Activated CD4-positive, alpha-beta T cell treated with anti-CD3 and anti-CD28 coated beads, Interleukin-2, amount 50 U/mL, for 24 hours (primary cell): ENCODE results near the gene TMEM201.

Source experiments
- DNase-seq, 2 donors: peaks; one replicate each; pipeline ENCODE4 v3.0.0-alpha.2; 2020; ENCODE audit warnings: low read depth in 1 of 2, low spot score in 1 of 2

Gene TMEM201

DNA sequence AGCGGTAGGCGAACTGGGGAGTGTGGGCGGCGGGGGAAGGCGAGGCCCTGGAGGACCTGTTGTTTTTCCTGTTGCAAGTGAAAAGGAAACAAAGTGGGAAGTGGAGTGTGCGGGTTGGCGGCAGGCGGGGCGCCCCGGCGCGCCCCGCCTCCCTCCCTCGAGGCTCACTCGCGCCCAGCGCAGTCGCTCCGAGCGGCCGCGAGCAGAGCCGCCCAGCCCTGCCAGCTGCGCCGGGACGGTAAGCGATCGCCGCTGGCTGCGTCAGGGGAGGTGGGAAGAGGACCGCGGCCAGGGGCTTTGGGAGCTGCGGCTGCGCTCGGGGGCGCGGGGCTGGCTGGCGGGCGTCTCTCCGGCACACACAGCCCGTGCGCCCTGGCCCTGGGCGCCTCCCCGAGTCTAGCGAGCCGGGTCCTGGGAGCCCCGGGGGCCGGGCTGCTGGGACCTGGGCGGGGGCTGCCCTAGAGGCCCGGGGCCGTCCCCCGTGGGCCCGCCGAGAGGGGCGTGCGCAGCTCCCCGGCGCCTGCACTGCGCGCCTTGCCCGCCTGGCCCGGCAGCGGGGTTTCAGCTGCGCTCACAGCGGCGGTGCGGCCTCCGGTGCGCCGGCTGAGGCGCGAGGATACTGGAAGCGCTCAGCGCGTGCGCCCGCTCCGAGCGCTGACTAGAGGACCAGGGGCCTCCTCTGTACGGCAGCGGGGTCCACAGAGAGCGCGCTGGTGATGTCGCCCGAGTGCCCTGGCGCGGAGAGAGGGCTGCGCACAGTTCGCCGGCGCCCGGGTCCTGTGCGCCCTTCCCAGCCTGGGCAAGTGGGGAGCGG is 63.1 kb downstream of the TMEM201 start, which contains the start of gene PIK3CD:
Gene PIK3CD (plus strand): TSS at position 167 of the 814 bp plus-strand sequence. CDS start 58,725 bp downstream, outside the sequence.
- peak in 1 of 2 donors; percentile 20 for DNase-seq

DNA sequence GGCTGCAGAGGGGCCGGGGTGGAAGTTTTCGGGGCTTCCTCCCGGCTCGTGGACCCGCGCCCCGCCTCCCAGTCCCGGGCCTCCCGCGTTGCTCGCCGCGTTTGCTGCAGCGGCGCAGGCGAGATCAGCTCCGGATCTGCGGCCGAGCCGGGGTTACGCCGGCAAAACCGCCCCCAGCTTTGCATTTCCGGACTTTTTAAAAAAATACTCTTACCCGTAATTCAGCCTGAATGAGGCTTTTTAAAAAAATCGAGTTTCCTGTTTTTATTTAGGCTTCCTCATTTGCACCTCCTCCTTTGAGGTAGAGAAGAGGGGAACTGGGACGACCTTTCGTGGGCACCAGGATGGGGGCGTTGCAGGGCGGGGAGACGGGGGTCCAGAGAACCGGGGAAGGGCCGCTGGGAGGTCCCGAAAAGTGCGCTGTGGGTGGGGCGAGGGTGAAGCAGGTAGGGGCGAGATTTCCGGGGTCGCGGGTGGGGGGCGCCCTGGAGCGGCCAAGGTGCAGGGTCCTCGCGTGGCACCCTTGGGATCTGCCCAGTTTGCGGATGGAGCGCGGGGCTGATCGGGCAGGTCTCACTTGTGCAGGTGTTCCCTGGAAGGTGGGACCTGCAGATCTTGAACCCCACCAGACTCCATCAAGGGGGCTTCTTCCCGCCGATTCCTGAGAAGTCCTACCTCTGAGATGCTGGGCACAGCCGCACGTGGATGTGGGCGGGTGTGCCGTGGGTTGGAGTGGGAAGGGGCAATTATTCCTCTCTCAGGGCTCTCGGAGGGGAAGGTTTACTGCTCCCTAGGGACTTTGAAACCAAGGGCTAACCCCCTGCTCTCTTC is 63.9 kb downstream of the TMEM201 start:
- no peak for DNase-seq

DNA sequence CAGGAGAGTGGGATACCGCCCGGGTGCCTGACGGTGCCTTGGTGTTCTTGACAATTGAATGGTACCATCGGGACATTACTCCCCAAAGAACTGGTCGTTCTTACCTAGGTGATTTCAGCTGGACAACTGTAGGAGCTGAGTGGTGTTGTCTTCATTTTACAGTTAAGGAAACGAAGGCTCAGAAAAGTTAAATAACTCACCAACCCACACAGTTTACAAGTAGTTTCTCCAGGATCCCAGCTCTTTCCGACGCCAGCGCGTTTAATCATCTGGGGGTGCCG is 64.4 kb downstream of the TMEM201 start:
- DNase-seq: no peak

DNA sequence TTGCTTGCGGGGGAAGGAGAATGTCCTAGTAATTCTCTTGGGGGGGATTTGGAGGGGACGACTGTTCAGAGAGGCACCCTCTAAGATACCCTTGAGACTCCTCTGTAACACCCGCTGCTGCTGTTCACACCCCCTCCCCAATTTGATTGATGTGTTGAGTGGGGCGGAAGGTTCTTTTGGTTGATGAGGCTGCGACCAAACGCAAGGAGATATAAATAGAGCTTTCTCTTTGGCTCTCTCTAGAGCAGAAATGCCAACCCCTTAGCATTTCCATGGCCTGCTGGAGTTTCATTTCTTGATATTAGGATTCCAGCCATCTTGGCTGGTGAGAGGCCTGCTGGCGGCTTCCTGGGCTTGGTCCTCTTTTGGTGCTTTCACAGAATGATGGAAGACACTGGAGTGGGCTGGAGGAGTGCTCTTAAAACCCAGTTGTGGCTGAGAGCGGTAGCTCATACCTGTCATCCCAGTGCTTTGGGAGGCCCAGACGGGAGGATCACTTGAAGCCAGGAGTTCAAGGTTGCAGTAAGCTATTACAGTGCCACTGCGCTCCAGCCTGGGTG is 64.9 kb downstream of the TMEM201 start:
- peak in 1 of 2 donors; percentile 22 for DNase-seq

- no peak for DNase-seq
Measured at GRCh38 chr1:9654051-9654833, 65.5 kb downstream of the TMEM201 start.

DNA sequence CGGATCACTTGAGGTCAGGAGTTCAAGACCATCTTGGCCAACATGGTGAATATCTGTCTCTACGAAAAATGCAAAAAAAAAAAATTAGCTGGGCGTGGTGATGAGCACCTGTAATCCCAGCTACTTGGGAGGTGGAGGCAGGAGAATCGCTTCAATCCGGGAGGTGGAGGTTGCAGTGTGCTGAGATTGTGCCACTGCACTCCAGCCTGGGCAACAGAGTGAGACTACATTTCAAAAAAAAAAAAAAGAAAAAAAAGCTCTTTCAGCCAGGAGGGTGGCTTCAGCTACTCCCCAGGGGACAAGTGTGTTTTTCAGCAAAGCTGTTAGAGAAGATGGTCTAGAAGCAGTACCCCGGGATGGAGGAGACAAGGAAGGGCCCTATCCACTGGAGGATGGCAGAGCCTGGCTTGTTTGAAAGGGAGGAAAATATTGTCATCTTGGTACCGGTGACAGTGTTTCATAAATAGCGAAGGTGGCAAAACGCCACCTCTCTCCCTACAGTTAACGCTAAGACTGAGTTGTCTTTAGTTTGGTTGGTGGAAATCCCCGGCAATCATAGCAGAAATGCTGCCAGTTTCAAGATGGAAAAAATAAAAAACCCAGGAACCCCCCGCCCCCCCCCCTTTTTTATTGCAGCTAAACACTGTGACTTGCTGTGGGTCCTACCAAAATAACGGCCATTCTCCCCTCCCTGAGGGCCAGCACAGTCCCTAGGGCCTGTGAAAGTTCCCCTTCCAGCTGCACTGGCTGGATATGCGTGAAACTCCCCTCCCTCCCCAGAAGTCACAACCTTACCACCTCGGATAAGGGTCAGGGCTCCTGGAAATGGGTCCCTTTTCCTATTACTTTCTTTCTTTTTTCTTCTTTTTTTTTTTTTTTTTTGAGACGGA is 66.4 kb downstream of the TMEM201 start:
- DNase-seq: peak; percentile 30 to 64

DNA sequence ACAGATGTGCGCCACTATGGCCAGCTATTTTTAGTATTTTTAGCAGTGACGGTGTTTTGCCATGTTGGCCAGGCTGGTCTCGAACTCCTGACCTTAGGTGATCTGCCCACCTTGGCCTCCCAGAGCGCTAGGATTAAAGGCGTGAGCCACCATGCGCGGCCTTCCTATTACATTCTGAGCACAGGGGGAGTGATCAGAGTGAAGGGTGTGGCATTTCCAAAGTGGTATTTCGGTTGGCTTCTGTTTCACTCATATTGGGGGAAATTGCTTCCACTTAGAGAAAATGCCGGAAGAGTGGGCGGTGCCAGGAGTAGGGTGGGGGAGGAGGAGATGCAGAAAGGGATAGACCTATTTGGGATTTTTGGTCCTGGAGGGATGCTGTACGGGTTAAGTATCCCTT is 67.1 kb downstream of the TMEM201 start:
- no peak for DNase-seq

- DNase-seq: no peak
Measured at GRCh38 chr1:9657521-9658032, 68.9 kb downstream of the TMEM201 start.

- DNase-seq: no peak
Measured at GRCh38 chr1:9658199-9658598, 69.5 kb downstream of the TMEM201 start.

GRCh38 chr1:9659328-9659727 is 70.6 kb downstream of the TMEM201 start:
- DNase-seq: no peak

- DNase-seq: no peak
Measured at GRCh38 chr1:9663257-9663656, 74.5 kb downstream of the TMEM201 start.
